ENCODE measurements around the gene LTN1.
A peak's percentile ranks its signal among the peaks of the same experiment; 100 is the strongest.
"Not testable (repeated sequence)": the region's sequence is repeated elsewhere in the genome, so short reads cannot be mapped to it uniquely, and the experiment has no call there.

Gene LTN1

DNA sequence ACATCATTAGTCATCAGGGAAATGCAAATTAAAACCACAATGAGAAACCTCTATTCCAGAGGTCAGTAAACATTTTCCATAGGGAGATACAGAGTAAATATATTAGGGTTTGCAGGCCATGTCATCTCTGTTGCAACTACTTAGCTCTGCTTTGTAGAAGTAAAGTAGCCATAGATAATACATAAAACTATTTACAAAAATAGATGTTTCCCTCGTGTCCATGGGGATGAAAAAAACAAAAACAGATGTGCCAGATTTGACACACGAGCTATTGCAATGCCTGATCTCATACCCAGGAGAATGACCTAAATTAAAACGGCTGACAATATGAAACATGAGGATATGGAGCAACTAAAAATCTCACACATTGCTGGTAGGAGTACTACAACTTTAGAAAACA is 17.3 kb downstream of the LTN1 start:
- DNase-seq, result no peak

DNA sequence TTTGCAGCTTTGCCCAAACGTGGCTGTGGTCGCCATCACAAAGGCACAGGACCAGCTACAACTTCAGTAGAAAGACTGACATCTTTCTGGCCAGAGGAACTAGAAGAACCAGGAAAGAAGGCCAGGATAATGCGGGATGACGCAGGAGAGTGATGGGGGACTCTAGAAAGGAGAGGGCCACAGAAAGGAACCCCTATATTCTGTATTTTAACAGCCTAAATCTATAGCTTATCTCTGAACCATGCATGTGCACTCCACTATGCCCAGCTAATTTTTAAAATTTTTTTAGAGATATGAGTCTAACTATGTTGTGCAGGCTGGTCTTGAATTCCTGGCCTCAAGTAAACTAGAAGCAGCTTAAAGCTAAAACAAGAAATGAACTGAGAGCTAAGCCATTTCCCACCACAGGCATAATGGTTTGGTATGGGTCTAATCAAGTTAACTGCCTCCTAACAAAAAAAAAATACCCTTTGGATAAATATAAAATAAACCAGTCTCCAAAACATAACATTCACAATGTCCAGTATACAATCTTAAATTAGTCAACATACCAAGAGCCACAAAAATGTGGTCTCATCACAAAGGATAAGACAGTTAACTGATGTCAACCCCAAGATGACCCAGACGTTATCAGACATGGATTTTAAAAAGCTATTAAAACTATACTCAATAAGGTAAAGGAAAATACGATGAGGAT is 18.0 kb downstream of the LTN1 start:
- DNase-seq, result no peak

DNA sequence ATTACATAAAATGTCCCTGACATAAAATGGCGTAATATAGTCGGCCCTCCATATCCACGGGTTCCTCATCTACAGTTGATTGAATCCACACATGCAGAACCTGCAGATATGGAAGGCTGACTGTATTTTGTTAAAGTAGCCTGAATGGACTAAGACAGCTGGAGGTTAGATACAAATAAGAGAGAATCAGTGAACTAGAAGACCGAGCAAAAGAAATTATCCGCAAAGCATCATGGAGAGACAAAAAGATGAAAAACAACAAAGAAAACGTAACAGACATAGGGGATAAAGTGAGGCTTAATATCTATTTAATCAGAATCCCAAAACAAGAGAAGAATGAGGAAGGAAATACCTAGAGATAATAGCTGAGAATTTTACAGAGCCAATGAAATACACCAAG is 20.3 kb downstream of the LTN1 start:
- DNase-seq, result no peak

- peak; percentile 54 for DNase-seq
Measured at GRCh38 chr21:28971171-28971570, 21.5 kb downstream of the LTN1 start.

- no peak for DNase-seq
Measured at GRCh38 chr21:28963831-28964230, 28.8 kb downstream of the LTN1 start.

DNA sequence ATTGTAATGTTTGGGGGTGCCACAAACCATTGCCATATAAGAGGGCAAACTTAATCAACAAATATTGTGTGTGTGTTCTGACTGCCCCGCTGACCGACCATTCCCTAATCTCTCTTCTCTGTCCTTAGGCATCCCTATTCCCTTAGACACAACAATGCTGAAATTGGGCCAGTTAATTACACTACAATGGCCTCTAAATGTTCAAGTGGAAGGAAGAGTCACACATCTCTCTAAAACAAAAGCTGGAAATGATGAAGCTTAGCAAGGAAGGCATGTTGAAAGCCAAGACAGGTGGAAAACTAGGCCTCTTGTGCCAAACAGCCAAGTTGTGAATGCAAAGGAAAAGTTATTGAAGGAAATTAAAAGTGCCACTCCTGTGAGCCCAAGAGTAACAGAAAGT is 30.2 kb downstream of the LTN1 start:
- DNase-seq, result no peak

GRCh38 chr21:28961927-28962326 is 30.8 kb downstream of the LTN1 start:
- no peak for DNase-seq

DNA sequence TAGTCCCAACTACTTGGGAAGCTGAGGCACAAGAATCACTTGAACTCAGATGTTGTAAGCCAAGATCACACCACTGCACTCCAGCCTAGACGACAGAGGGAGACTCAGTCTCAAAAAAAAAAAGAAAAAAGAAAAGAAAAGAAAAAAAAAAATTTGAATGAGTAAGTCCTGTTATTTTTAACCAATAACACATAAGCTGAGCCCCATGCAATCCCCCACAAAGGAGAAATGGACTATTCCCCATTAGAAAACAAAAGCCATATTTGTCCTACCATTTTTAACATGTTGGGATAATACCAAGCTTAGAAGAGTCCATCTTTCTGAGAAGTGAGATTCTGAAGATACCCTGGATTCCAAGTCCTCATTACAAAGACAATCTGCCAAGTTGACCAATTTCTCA is 32.4 kb downstream of the LTN1 start:
- no peak for DNase-seq

- DNase-seq, result no peak
Measured at GRCh38 chr21:28959367-28960099, 33.1 kb downstream of the LTN1 start.

GRCh38 chr21:28953247-28953646 is 39.4 kb downstream of the LTN1 start:
- no peak for DNase-seq

- no peak for DNase-seq
Measured at GRCh38 chr21:28952686-28953085, 40.0 kb downstream of the LTN1 start.

GRCh38 chr21:28949318-28949717 is 43.4 kb downstream of the LTN1 start:
- DNase-seq, result no peak

DNA sequence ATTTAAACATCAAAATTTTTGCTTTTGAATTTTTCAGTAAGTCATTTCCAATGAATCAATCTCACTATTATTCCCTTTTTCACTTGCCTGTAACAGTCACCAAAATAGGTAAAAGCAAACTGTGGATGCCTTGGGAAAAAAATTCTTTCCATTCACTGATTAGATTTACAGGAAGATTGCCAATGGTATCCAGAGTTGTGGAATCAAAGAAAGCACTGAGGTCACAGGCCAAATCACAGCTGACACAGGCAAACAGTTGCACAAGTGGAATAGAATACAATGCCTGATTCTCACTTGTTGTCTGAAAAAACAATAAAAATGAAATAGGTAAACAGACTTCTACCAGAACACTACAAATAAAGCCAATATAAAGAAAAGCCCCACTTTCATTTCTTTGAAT is 48.4 kb downstream of the LTN1 start:
- no peak for DNase-seq

GRCh38 chr21:28943631-28944030 is 49.0 kb downstream of the LTN1 start:
- DNase-seq, result no peak

GRCh38 chr21:28938726-28939125 is 54.0 kb downstream of the LTN1 start:
- DNase-seq, result no peak

DNA sequence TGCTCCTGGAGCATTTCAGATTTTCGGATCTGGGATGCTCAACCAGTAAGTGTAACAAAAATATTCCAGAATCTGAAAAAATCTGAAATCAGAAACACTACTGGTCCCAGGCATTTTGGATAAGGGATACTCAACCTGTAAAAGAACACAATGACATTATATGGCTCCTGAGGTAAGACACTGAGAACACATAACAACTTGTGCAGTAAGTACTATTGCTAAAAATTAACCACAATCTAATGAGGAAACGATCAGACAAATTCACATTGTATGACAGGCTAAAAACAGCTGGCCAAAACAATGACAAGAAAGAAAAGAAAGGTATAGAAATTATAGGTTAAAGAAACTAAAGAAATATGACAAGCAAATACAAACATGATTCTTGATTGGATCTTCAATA is 54.9 kb downstream of the LTN1 start:
- DNase-seq, result no peak

GRCh38 chr21:28936721-28937120 is 56.0 kb downstream of the LTN1 start:
- no peak for DNase-seq

DNA sequence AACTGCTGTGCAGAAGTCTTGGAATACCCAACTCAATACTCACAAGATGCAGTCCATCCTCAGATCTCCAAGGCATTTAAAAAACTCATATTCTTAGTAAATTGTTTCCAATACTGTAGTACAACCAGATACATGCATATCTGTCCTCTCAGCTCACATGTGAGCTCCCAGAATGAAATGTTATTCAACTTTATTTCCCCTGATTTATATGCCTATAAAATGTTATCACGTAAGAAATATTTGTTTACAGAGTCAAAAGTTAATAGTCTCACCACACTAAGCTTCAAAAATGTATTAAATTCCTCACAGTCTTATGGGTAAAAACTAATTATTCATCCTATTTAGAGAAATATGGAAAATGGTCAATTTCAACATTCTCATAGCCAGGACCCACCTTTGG is 56.6 kb downstream of the LTN1 start:
- no peak for DNase-seq

GRCh38 chr21:28932717-28933116 is 60.0 kb downstream of the LTN1 start:
- no peak for DNase-seq

GRCh38 chr21:28931708-28932372 is 60.8 kb downstream of the LTN1 start:
- not testable (repeated sequence) for DNase-seq

- DNase-seq, result no peak
Measured at GRCh38 chr21:28928578-28929420, 63.9 kb downstream of the LTN1 start.

DNA sequence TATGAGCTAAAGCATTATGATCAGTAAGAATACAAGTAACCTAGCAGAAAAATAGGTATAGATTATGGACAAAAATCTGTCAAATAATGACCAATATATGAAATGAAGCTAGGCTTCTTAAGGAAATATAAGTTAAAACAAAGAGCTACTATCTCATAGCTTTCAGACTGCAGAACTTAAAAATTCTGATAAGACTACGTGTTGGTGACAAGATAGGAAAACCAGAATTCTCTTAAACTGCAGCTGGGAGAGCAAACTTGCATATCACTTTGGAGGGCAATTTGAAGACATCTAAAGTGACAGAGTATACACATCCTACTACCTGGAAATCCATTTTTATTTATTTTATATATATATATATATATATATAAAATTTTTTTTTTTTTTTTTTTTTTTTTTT is 65.5 kb downstream of the LTN1 start:
- no peak for DNase-seq

GRCh38 chr21:28923439-28923975 is 69.2 kb downstream of the LTN1 start:
- no peak for DNase-seq

Data from islet precursor cell (in vitro differentiated cells).